Fibroblast of the aortic adventitia (primary cell): ENCODE data around the gene ALLC. TPM values are rescaled to one million over a fixed set of nuclear protein-coding genes. Genes with fewer than 3 reads are reported as not detected.
"Not testable (repeated sequence)": the region's sequence is repeated elsewhere in the genome, so short reads cannot be mapped to it uniquely, and the experiment has no call there.

Source experiments
- DNase-seq: peaks from one replicate; pipeline ENCODE4 v3.0.0-alpha.2; 2010; ENCODE audit warnings: low read depth
- H3K4me3 ChIP-seq: 2 replicates; pipeline ENCODE4 v1.5.1; 2011; ENCODE audit warnings: low read depth, mild to moderate bottlenecking, control low read depth, low read length, moderate library complexity
- total RNA-seq: library from RNA; depleted of rRNA; stranded (reverse); fragments of >200 nt; gene quantifications from 2 replicates; pipeline ENCODE4 v1.2.3, GENCODE V29; 2012; ENCODE audit warnings: low replicate concordance
- TF ChIP-seq, protein P1 (sequence below): IDR thresholded peaks from 2 replicates; pipeline ENCODE4 v1.5.1; 2011; ENCODE audit warnings: mild to moderate bottlenecking, low read length, control low read depth, inconsistent platforms; ENCODE audit not compliant: insufficient read depth

Gene ALLC
- total RNA-seq, 1 donor = not detected

DNA sequence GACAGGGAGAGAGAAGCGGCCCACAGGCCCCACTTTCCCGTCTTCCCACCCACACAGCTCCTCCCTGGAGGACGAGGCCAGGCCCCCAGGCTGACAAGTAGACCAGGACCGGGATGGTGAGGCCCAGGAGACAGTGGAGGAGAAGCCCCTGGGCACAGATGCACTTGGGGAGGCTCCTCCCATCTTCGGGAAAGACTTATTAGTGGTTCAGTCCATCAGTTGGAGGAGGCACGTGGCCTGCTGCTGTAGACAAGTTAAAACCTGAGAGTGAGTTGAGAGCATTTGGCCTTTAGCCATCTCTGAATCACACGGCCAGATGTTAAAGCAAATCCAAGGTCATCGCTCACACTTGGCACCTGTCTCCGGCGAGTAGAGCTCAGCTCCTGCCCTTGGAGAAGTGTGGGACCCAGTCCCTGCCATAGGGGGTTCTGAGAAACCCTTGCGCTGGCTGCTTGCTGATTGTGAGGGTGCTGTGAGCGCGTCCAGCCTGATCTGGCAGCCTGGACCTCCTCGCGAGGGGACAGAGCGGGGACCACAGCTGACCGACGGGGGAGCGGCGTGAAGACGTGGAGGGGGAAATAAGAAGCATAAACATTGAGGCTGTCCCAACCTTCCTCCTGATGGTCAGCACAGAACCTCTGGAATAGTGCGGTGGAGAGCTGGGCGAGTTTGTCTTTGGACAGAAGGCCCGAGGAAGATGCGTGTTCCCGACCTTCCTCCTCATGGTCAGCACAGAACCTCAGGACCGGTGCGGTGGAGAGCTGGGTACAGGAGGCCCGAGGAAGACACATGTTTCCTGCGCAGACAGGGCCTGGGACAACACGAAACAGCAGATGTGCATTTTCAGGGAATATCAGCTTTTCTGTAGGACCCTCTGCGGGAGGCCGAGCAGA lies 24.7 kb upstream of the ALLC start:
- TF ChIP-seq, protein P1, sequence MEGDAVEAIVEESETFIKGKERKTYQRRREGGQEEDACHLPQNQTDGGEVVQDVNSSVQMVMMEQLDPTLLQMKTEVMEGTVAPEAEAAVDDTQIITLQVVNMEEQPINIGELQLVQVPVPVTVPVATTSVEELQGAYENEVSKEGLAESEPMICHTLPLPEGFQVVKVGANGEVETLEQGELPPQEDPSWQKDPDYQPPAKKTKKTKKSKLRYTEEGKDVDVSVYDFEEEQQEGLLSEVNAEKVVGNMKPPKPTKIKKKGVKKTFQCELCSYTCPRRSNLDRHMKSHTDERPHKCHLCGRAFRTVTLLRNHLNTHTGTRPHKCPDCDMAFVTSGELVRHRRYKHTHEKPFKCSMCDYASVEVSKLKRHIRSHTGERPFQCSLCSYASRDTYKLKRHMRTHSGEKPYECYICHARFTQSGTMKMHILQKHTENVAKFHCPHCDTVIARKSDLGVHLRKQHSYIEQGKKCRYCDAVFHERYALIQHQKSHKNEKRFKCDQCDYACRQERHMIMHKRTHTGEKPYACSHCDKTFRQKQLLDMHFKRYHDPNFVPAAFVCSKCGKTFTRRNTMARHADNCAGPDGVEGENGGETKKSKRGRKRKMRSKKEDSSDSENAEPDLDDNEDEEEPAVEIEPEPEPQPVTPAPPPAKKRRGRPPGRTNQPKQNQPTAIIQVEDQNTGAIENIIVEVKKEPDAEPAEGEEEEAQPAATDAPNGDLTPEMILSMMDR = no peak
- peak; percentile 22 for DNase-seq
- no peak overlapping the region for H3K4me3 ChIP-seq

DNA sequence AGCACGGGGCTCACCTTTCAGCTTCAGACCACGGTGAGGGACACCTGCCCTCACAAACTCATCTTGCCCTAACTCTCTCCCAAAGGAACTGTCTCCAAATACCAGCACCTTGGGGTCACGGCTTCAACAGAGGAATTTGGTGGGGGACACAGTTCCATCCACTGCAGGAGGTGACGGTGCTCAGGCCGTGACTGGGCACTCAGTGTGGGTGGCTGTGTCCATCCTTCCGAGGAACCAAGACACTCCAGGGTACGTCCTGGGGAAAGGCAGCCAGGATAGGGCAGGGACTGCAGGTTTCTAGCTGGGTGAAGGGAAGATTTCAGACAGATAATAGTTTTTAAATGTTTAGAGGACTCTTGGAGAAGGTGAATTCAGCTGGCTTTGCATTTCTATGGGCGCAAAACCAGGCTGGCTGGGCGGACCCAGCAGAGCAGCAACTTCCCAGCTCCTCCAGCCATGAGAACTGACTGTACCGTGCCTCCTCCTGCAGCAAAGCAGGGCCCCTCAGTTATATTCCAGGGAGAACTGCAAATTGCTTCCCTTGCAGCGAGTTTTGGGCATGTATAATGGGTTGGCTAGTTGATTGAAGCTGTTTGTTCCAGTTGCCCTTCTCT lies 23.9 kb upstream of the ALLC start:
- TF ChIP-seq, protein P1 = no peak
- H3K4me3 ChIP-seq = no peak overlapping the region
- DNase-seq = no peak

DNA sequence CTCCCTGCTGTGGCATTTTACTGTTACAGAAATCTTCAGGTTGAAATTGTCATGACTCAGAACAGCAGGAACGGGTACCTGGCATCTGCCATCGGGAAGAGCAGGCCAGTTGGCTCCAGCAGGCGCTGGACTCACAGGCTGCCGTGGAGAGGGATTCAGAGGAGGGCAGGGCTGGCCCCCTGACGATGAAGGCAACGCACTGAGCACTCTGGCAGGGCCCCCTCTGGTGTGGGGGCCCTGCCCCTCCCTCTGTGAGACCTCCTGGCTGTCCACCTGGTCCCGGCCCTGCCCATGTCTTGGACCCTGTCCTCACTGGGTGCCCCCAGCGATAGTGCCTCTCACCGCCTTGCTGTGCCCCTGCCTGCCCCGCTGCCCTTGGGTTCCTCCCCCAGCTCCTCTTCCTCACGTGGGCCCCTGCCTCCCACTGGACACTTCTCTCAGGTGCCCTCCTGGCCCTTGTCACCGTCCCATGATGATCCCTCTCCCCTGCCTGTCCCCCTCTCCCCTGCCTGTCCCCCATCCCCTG lies 23.3 kb upstream of the ALLC start:
- no peak for DNase-seq
- TF ChIP-seq, protein P1 = no peak
- H3K4me3 ChIP-seq = no peak overlapping the region

DNA sequence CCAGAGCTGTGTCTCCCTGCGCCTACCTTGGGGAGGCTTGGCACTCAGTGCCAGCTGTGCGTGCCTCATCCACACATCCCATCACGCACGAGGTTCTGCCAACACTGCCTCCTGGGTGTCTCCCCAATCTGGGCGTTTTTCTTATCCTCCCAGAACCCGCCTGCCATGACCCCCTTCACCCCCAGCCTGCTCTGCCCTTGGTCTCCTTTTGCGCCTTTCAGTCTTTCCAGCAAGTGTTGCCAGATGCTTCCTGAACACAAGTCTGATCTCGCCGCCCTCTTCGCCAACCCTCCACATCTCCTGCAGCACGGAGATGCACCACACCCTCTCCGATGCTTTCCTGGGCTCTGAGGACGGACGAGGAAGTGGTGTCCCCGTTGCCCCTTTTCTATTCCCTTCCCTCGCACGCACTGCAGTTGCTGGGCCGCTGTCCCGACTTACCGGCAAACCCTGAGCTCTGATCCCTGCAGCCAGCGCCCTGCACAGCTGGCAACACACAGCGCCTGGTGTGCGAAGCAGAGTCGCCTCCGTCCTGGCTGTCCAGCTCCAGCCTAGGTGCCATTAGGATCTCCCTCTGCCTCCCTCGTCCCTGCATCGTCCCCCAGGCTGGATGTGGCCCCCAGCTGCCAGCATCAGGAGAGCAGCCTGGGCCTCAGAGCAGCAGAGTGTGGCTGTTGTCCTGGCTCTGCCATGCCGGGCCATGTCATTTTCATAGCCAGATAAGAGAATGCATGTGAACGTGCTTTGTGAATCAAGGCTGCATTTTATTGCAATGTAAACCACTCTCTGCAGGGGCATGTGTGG lies 22.6 kb upstream of the ALLC start:
- no peak for DNase-seq
- H3K4me3 ChIP-seq = no peak overlapping the region
- TF ChIP-seq, protein P1 = no peak

DNA sequence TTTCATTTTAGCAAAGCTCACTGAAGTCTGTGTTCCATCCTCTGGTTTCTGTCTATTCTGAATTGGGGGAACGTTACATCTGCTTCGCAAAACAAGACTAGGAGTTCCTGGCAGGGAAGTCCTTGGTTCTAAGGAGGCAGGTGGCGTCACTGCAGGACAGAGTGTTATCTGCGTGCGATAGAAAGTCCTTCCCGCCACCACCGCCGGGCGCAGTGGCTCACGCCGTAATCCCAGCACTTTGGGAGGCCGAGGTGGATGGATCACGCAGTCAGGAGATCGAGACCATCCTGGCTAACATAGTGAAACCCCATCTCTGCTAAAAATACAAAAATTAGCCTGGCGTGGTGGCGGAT lies 22.0 kb upstream of the ALLC start:
- not testable (repeated sequence) for H3K4me3 ChIP-seq

DNA sequence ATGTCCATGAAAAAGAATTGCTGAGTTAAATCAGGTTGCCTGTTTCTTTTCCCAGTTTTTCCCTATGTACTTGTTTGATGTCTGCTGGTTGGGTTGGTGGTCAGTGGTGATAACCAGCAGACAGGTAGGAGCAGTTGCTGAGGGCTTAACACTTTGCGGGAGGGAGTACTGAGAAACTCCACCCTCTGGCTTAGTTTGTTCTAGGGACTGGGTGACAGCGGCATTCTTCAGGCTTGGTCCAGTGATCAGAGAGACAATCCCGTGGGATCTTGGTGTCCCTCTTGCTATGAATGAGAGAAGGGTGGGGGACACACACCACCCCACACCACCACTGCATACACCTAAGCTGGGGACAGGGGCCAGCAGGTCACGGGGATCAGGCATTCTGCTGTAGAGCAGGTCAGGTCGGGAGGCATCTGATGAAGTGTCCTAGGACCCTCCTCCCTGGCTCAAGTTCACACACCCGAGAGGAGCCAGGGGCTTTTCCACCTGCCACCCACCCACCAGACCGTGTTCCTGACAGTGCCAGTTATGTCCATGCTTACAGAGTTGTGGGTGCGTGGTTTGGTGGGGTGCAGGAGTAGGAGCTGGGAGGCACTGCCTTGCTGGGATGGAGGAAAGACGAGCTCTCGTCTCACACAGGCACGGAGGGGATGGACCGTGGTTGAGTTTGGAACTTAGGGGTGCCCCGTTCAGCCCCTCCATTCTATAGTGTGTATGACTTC lies 21.3 kb upstream of the ALLC start:
- DNase-seq = no peak
- TF ChIP-seq, protein P1 = no peak
- H3K4me3 ChIP-seq = no peak overlapping the region

More for the DNA sequence above, 22.0 kb upstream of the ALLC start:
- DNase-seq = not testable (repeated sequence)
